ENCODE measurements around the gene L1CAM. TPM values are rescaled to one million over a fixed set of nuclear protein-coding genes. Genes with fewer than 3 reads are reported as not detected.

The L1CAM gene
- total and polyA plus RNA-seq, 2 donors (not counting 1 experiment from before 2014, with no cell fraction given): 9.4 to 19.9 TPM

DNA sequence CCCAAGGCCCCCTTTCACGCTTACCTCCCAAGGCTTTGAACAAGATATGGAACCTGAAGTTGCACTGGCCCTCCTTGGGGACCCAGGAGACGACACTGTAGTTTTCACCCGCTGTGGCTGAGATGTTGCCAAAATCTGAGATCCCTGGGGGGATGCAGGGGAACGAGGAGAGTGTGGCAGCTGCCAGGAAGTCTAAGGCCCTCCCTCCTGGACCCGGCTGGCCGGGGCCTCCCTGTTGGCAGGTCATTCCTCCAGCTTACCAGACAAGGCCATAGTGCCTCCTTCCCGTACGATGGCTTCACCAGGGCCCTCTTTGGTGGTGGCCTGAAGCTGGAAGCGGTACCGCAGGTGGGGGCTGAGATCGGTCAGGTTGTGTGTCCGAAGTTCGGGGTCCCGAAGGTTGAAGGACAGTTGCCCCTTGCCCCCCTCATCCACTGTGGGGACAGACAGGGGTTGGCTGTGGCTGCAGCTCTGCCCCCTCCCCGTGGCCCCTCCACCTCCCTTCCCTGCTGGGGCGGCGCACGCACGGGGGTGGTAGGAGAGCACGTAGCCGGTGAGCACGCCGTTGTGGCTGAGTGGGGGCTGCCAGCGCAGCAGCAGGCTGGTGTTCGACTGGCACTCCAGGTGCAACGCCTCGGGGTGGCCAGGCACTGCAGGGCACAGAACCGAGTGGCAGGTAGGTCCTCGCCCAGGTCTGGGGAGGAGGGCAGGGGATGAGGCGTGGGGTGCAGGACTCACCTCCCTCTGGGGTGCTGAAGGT, 21.2 kb downstream of the L1CAM start:
- H3K9me3 ChIP-seq (ENCODE audit: control extremely low read depth in 1 of 3, control insufficient read depth in 2 of 3, insufficient read depth in 1 of 3, low read length in 2 of 3): no peaks in the 10 kb centered on the region
- no peak for TF ChIP-seq EZH2 (IDR thresholded peaks at IDR 0.05; ENCODE audit: borderline replicate concordance, insufficient read depth, low read depth, low read length, poor library complexity, severe bottlenecking)
- TF ChIP-seq, protein P1, sequence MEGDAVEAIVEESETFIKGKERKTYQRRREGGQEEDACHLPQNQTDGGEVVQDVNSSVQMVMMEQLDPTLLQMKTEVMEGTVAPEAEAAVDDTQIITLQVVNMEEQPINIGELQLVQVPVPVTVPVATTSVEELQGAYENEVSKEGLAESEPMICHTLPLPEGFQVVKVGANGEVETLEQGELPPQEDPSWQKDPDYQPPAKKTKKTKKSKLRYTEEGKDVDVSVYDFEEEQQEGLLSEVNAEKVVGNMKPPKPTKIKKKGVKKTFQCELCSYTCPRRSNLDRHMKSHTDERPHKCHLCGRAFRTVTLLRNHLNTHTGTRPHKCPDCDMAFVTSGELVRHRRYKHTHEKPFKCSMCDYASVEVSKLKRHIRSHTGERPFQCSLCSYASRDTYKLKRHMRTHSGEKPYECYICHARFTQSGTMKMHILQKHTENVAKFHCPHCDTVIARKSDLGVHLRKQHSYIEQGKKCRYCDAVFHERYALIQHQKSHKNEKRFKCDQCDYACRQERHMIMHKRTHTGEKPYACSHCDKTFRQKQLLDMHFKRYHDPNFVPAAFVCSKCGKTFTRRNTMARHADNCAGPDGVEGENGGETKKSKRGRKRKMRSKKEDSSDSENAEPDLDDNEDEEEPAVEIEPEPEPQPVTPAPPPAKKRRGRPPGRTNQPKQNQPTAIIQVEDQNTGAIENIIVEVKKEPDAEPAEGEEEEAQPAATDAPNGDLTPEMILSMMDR (IDR thresholded peaks at IDR 0.05): no peak
- H3K4me1 ChIP-seq (ENCODE audit: control insufficient read depth in 2 of 2, insufficient read depth in 2 of 2, low read length in 2 of 2): no peaks in the 10 kb centered on the region
- CTCF ChIA-PET: no interaction called here
- no peaks in the 10 kb centered on the region for H3K36me3 ChIP-seq (replicated peaks in 1 of 2; ENCODE audit: control extremely low read depth in 1 of 2, control insufficient read depth in 1 of 2, extremely low read depth in 1 of 2, insufficient read depth in 2 of 2, low read length in 1 of 2)
- Mint-ChIP-seq H3K4me3 (no peak overlapping the region), H3K9me3 (ENCODE audit: insufficient read depth) (no peaks in the 10 kb centered on the region), H3K27me3 (no peaks in the 10 kb centered on the region), H3K27ac (no peak overlapping the region), H3K4me1 (no peaks in the 10 kb centered on the region)
- WGBS (ENCODE audit: insufficient coverage): 81% methylated on average over 7 of the region's 30 CpGs
- H3K4me3 ChIP-seq (ENCODE audit: control extremely low read depth in 1 of 5, extremely low read depth in 1 of 5, insufficient read depth in 1 of 5, low read depth in 2 of 5, low read length in 4 of 5): no peak overlapping the region
- no peak overlapping the region for H2AFZ ChIP-seq (ENCODE audit: insufficient read depth, low read depth, low read length, poor library complexity, severe bottlenecking)
- no peak overlapping the region for H3K4me2 ChIP-seq (replicated peaks; ENCODE audit: low read depth, low read length, poor library complexity, severe bottlenecking)
- POLR2A ChIA-PET: no interaction called here
- H3K27me3 ChIP-seq (replicated peaks in 1 of 4; ENCODE audit: control extremely low read depth in 1 of 4, control insufficient read depth in 3 of 4, insufficient read depth in 4 of 4, low read length in 3 of 4): no peaks in the 10 kb centered on the region
- no peak overlapping the region for H3K27ac ChIP-seq (ENCODE audit: low read length in 2 of 2)
- H3K79me2 ChIP-seq (ENCODE audit: control insufficient read depth, insufficient read depth, low read length): no peaks in the 10 kb centered on the region
- intact Hi-C loops (cut with micrococcal nuclease): no loop called here
- H4K20me1 ChIP-seq (ENCODE audit: control insufficient read depth, insufficient read depth, low read length, poor library complexity, severe bottlenecking): no peaks in the 10 kb centered on the region
- no peak overlapping the region for H3K9ac ChIP-seq (ENCODE audit: low read length)
- DNase-seq (no peak), ATAC-seq (ENCODE audit: low read depth) (no peak)

DNA sequence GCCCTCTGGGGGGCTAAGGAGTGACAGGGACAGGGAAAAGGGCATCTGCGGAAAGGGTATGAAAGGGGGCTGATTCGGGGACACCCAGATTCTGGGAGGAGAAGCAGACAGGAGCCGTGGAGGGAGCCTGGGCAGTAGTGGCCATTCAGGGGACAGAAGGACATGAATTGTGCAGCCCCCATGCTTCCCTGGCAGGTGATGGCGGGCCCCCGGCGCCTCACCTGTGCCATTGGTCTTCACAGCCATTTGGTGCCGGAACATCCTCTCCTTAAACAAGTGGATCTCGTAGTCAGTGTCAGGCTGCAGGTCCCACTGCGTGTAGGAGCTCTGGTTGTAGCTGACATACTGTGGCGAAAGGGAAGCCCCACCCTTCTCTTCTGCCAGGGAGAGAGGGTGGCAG, 21.9 kb downstream of the L1CAM start:
- ATAC-seq (ENCODE audit: low read depth) (no peak), DNase-seq (no peak)
- Histone ChIP-seq H3K27ac (ENCODE audit: low read length in 2 of 2) (no peak overlapping the region), H3K79me2 (ENCODE audit: control insufficient read depth, insufficient read depth, low read length) (no peaks in the 10 kb centered on the region), H3K27me3 (replicated peaks in 1 of 4; ENCODE audit: control extremely low read depth in 1 of 4, control insufficient read depth in 3 of 4, insufficient read depth in 4 of 4, low read length in 3 of 4) (no peaks in the 10 kb centered on the region), H3K36me3 (replicated peaks in 1 of 2; ENCODE audit: control extremely low read depth in 1 of 2, control insufficient read depth in 1 of 2, extremely low read depth in 1 of 2, insufficient read depth in 2 of 2, low read length in 1 of 2) (no peaks in the 10 kb centered on the region), H3K4me1 (ENCODE audit: control insufficient read depth in 2 of 2, insufficient read depth in 2 of 2, low read length in 2 of 2) (no peaks in the 10 kb centered on the region), H3K9me3 (ENCODE audit: control extremely low read depth in 1 of 3, control insufficient read depth in 2 of 3, insufficient read depth in 1 of 3, low read length in 2 of 3) (no peaks in the 10 kb centered on the region), H2AFZ (ENCODE audit: insufficient read depth, low read depth, low read length, poor library complexity, severe bottlenecking) (no peak overlapping the region), H3K4me3 (ENCODE audit: control extremely low read depth in 1 of 5, extremely low read depth in 1 of 5, insufficient read depth in 1 of 5, low read depth in 2 of 5, low read length in 4 of 5) (no peak overlapping the region), H3K9ac (ENCODE audit: low read length) (no peak overlapping the region), H4K20me1 (ENCODE audit: control insufficient read depth, insufficient read depth, low read length, poor library complexity, severe bottlenecking) (no peaks in the 10 kb centered on the region), H3K4me2 (replicated peaks; ENCODE audit: low read depth, low read length, poor library complexity, severe bottlenecking) (no peak overlapping the region)
- no peaks in the 10 kb centered on the region for H3K27me3 Mint-ChIP-seq
- no peaks in the 10 kb centered on the region for H3K4me1 Mint-ChIP-seq
- intact Hi-C loops (cut with micrococcal nuclease): no loop called here
- ChIA-PET CTCF (no interaction called here), POLR2A (no interaction called here)
- H3K4me3 Mint-ChIP-seq: no peak overlapping the region
- H3K9me3 Mint-ChIP-seq (ENCODE audit: insufficient read depth): no peaks in the 10 kb centered on the region
- TF ChIP-seq, protein P1 (IDR thresholded peaks at IDR 0.05): no peak
- TF ChIP-seq EZH2 (IDR thresholded peaks at IDR 0.05; ENCODE audit: borderline replicate concordance, insufficient read depth, low read depth, low read length, poor library complexity, severe bottlenecking): no peak
- H3K27ac Mint-ChIP-seq: no peak overlapping the region
- 98% methylated on average over 5 of the region's 10 CpGs for WGBS (ENCODE audit: insufficient coverage)
